BJ (cell line): ENCODE results near the gene PPP2R5C. TPM values are rescaled to one million over a fixed set of nuclear protein-coding genes. Genes with fewer than 3 reads are reported as not detected.
A peak's percentile ranks its signal among the peaks of the same experiment; 100 is the strongest.

Source experiments
- CTCF ChIA-PET: fragments of 350-600 bp; formaldehyde crosslinking; extraction: SDS; loops from one replicate; lab custom pipeline; 2021; ENCODE audit warnings: antibody characterized with exemption, inconsistent platforms; lab: Yijun Ruan, JAX
- POLR2A ChIA-PET: fragments of 300-600 bp; sonication (Branson Sonifier 250); formaldehyde crosslinking; extraction: SDS; loops from one replicate; lab custom pipeline; 2021; ENCODE audit warnings: antibody characterized with exemption; lab: Charles Lee
- DNase-seq: peaks from one replicate; pipeline ENCODE4 v3.0.0-alpha.2; 2011; ENCODE audit warnings: low read depth
- H3K27me3 ChIP-seq: 2 replicates; pipeline ENCODE4 v1.6.0; 2011; ENCODE audit warnings: low read length; ENCODE audit not compliant: control insufficient read depth, insufficient read depth
- H3K36me3 ChIP-seq: 2 replicates; pipeline ENCODE4 v1.5.1; 2011; ENCODE audit warnings: low read length; ENCODE audit not compliant: control insufficient read depth, insufficient read depth
- H3K4me3 ChIP-seq: 2 replicates; pipeline ENCODE4 v1.5.1; 2011; ENCODE audit warnings: low read depth, mild to moderate bottlenecking, control low read depth, low read length
- polyA plus RNA-seq: library from polyadenylated mRNA; depleted of rRNA; stranded (reverse); fragments of >200 nt; gene quantifications from 2 replicates; pipeline ENCODE4 v1.2.3, GENCODE V29; 2011
- TF ChIP-seq, protein P1 (sequence below): IDR thresholded peaks from 2 replicates; pipeline ENCODE4 v1.5.1; 2011; ENCODE audit warnings: low read depth, mild to moderate bottlenecking, control low read depth, inconsistent platforms, low read length, moderate library complexity; ENCODE audit not compliant: insufficient read depth

The PPP2R5C gene
- polyA plus RNA-seq, 1 experiment: 55.8 TPM

DNA sequence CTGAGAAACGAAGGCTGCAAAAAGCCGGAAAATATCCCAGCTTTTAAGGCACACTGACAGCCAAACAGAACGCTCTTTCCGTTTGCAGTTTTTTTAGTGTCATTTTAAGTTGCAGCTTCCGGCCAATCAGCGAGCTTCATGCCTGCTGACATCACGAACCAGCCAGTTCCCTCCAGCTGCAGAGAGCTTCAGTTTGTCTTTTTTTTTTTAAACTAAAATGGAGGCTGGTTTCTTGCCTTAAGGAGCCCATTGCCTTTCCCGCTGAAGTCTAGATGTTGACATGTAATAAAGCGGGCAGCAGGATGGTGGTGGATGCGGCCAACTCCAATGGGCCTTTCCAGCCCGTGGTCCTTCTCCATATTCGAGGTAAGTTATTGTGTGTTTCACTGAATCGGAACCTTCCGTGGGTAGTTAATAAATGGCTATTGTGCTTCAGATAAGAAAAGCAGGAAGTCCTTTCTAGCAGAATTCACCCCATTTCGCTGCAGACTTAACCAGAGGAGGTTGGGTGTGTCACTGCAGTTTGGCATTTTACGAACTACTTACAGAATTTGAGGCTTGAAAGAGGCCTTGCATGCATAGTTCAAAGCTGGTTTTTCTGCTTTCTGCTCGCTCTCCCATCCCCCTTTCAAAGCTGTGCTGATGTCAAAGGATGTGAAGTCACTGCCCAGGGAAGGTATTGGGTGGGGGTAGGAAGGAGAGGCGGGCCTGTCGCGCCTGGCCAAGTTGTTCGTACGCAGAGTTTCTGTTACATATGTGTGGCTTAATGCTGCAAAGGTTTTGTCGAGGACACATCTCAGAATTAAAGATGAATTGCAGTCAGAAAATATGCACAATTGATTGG is 48.4 kb downstream of the PPP2R5C start:
- TF ChIP-seq, protein P1, sequence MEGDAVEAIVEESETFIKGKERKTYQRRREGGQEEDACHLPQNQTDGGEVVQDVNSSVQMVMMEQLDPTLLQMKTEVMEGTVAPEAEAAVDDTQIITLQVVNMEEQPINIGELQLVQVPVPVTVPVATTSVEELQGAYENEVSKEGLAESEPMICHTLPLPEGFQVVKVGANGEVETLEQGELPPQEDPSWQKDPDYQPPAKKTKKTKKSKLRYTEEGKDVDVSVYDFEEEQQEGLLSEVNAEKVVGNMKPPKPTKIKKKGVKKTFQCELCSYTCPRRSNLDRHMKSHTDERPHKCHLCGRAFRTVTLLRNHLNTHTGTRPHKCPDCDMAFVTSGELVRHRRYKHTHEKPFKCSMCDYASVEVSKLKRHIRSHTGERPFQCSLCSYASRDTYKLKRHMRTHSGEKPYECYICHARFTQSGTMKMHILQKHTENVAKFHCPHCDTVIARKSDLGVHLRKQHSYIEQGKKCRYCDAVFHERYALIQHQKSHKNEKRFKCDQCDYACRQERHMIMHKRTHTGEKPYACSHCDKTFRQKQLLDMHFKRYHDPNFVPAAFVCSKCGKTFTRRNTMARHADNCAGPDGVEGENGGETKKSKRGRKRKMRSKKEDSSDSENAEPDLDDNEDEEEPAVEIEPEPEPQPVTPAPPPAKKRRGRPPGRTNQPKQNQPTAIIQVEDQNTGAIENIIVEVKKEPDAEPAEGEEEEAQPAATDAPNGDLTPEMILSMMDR: no peak
- CTCF ChIA-PET: interaction anchor here (0.6 to 0.7 kb wide), 2 partner anchors 13 to 307 kb away, joined by 3 to 4 read pairs; no protein-coding TSS in a partner anchor
- Histone ChIP-seq H3K4me3 (peak overlapping the region; percentile 67), H3K36me3 (peaks cover 4% of the 10 kb centered on the region; the same call in 1 of the 2 replicates), H3K27me3 (no peaks in the 10 kb centered on the region)
- POLR2A ChIA-PET: interaction anchor here (1.0 to 1.4 kb wide), 2 partner anchors 14 to 39 kb away, joined by 5 to 10 read pairs; no protein-coding TSS in a partner anchor
- DNase-seq: peak; percentile 79

DNA sequence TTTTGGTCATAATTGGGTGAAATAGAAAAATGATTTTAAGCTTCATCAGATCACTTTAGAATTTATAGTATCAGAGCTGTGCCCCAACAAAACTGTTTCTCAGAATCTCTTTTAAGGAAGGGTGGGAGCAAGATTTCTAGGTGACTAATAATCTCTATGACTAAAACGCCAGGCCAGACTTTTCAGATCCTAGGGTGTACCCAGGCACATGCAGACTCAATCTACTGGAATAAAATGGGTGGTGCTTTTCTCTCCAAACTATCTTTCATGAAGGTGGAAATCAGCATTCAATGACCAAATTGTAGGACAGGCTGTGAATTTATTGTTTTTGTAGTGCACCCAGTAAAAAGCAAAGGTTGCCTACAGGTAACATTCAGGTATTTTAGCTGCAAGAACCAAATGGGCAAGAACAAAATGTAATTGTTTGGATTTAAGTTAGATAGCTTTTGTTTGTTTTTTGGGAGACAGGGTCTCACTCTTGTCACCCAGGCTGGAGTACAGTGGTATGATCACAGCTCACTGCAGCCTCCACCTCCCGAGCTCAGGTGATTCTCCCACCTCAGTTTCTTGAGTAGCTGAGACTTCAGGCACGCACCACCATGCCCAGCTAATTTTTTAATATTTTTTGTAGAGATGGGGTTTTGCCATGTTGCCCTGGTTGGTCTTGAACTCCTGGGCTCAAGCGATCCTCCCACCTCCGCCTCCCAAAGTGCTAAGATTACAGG is 49.5 kb downstream of the PPP2R5C start:
- no peaks in the 10 kb centered on the region for H3K27me3 ChIP-seq
- TF ChIP-seq, protein P1: no peak
- CTCF ChIA-PET: interaction anchor here (0.7 kb wide), 1 partner anchor 40 kb away, joined by 3 read pairs; no protein-coding TSS in a partner anchor
- H3K4me3 ChIP-seq: peak overlapping the region; percentile 67
- H3K36me3 ChIP-seq: peaks cover 4% of the 10 kb centered on the region; the same call in 1 of the 2 replicates
- DNase-seq: no peak
- POLR2A ChIA-PET: no interaction called here

DNA sequence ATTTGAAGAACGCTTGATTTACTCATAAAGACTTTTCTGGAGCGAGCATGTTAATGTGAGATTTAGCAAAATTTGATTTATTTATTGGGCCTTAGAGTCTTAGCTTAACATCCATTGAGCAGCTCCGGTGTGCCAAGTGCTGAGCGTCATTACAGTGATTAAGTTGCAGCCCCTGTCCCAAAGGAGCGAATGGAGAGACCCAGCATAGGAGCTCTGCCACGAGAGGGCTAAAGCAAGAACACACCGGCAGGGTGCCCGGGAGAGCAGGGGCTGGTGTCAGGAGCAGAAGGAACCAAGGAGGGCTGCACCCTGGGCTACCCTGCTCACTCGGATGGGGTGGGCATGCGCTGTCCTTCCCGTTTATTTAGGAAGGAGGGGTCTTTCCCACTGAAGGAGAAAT is 50.6 kb downstream of the PPP2R5C start:
- POLR2A ChIA-PET: no interaction called here
- CTCF ChIA-PET: interaction anchor here (4.2 kb wide), 1 partner anchor 41 kb away, joined by 12 read pairs; no protein-coding TSS in a partner anchor
- H3K36me3 ChIP-seq: peaks cover 4% of the 10 kb centered on the region; the same call in 1 of the 2 replicates
- TF ChIP-seq, protein P1: no peak
- no peak for DNase-seq
- H3K4me3 ChIP-seq: no peak overlapping the region
- no peaks in the 10 kb centered on the region for H3K27me3 ChIP-seq

DNA sequence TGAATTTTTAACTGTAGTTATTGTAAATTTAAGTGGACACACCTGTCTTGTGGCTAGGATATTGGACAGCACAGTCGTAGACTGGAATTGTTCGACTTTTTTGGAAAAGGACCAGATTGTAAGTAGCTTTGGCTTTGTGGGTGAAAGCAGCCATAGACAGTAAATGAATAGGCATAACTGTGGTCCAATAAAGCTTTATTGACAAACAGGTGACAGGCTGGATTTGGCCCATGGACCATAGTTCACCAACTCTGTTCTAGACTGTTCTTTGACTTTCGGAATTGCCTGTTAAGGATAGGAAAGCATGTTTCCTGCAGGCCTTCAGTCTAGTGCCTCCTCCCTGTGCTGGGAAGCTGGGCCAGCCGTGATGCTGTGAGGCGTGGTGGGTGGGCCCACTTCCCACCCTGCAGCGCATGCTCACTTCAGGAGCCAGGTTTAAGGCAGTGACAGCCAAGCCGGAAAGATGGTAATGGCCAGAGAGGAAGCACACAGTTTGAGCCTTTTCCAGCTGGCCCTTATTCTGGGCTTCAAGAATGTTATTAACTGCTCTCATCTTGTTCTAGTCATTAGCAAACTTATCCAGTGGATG is 51.8 kb downstream of the PPP2R5C start:
- TF ChIP-seq, protein P1: no peak
- CTCF ChIA-PET: interaction anchor here (0.7 to 4.2 kb wide), 3 partner anchors 10 to 79 kb away, joined by 3 to 12 read pairs (median 4); no protein-coding TSS in a partner anchor
- H3K36me3 ChIP-seq: peaks cover 4% of the 10 kb centered on the region; the same call in 1 of the 2 replicates
- H3K4me3 ChIP-seq: no peak overlapping the region
- no peak for DNase-seq
- H3K27me3 ChIP-seq: no peaks in the 10 kb centered on the region
- POLR2A ChIA-PET: no interaction called here
